Erythroblast (primary cell): Measurements from ENCODE around the gene CYTH3.

Source experiments
- DNase-seq, 2 experiments: peaks; one replicate each; lab custom pipeline; 2025; lab: John Stamatoyannopoulos, UW
- GATA1 ChIP-seq: IDR thresholded peaks from 2 replicates; pipeline ENCODE4 v1.6.1; 2011; ENCODE audit warnings: low read depth, mild to moderate bottlenecking, control low read depth, low read length, moderate library complexity
- POLR2A ChIP-seq: IDR thresholded peaks from 2 replicates; pipeline ENCODE4 v1.6.1; 2011; ENCODE audit warnings: mild to moderate bottlenecking, low read length

CYTH3 gene

GRCh38 chr7:6127110-6127490 lies 145.3 kb downstream of the CYTH3 start:
- DNase-seq = no peak
- TF ChIP-seq GATA1 = no peak
- no peak for TF ChIP-seq POLR2A

- TF ChIP-seq GATA1 (no peak), POLR2A (no peak)
- no peak for DNase-seq
Observed at GRCh38 chr7:6123843-6124242, 148.6 kb downstream of the CYTH3 start.

GRCh38 chr7:6121141-6121540 lies 151.3 kb downstream of the CYTH3 start:
- DNase-seq = peak; percentile 22 to 31
- TF ChIP-seq GATA1 (no peak), POLR2A (no peak)

- TF ChIP-seq POLR2A = no peak
- no peak for TF ChIP-seq GATA1
- DNase-seq = no peak
Observed at GRCh38 chr7:6117533-6117932, 154.9 kb downstream of the CYTH3 start.

- DNase-seq = no peak
- TF ChIP-seq GATA1 (no peak), POLR2A (no peak)
Observed at GRCh38 chr7:6116211-6116610, 156.2 kb downstream of the CYTH3 start.
